C4-2B (cell line): Measurements from ENCODE around the gene CYFIP1.

Experiments used
- H3K27ac ChIP-seq: fragments of 450-650 bp; 2 replicates; pipeline ENCODE4 v1.5.1; 2017
- ZFX ChIP-seq: fragments of 450-650 bp; IDR thresholded peaks from 2 replicates; pipeline ENCODE4 v1.6.1; 2017
- TF ChIP-seq, protein P1 (sequence below): fragments of 450-650 bp; conservative IDR thresholded peaks from 2 replicates; pipeline ENCODE4 v1.5.1; 2017; ENCODE audit warnings: mild to moderate bottlenecking

The CYFIP1 gene

DNA sequence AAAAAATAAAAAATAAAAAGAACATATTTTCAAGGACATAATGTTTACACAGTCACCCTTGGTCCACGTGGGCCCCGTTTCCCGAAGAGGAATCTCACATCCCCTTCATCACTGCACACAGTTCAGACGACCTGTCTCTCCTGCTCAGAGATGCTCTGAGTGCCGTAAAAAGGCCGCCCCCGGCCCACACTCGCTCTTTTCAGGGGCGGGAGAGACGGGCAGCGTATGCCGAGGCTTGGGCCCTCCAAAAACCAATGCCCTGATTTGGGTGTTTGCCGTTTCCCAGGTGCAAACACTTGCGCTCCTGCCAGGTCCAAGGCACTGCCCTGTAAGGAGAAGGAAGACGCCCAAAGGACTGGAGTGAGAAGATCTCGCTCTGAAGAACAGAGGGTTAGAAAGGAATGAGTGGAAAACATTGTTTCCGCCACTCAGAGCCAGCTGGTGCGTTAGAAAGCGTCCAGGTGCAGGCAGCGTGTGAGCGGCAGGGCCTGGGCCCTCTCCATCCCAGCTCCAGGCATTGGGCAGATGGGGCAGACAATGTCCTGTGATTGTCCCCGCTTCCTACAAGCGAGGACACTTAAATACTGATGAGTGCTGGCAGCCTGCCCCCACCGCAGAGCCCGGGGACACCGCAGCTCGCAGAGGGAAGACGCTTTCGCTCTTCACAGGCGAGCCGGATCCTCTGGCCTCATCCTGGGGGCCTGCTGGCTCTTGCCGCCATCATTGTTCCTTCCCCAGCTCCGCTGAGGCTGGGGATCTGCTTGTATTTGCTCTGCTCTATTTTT lies 88.5 kb downstream of the CYFIP1 start:
- no peak for TF ChIP-seq ZFX
- TF ChIP-seq, protein P1, sequence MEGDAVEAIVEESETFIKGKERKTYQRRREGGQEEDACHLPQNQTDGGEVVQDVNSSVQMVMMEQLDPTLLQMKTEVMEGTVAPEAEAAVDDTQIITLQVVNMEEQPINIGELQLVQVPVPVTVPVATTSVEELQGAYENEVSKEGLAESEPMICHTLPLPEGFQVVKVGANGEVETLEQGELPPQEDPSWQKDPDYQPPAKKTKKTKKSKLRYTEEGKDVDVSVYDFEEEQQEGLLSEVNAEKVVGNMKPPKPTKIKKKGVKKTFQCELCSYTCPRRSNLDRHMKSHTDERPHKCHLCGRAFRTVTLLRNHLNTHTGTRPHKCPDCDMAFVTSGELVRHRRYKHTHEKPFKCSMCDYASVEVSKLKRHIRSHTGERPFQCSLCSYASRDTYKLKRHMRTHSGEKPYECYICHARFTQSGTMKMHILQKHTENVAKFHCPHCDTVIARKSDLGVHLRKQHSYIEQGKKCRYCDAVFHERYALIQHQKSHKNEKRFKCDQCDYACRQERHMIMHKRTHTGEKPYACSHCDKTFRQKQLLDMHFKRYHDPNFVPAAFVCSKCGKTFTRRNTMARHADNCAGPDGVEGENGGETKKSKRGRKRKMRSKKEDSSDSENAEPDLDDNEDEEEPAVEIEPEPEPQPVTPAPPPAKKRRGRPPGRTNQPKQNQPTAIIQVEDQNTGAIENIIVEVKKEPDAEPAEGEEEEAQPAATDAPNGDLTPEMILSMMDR: no peak

DNA sequence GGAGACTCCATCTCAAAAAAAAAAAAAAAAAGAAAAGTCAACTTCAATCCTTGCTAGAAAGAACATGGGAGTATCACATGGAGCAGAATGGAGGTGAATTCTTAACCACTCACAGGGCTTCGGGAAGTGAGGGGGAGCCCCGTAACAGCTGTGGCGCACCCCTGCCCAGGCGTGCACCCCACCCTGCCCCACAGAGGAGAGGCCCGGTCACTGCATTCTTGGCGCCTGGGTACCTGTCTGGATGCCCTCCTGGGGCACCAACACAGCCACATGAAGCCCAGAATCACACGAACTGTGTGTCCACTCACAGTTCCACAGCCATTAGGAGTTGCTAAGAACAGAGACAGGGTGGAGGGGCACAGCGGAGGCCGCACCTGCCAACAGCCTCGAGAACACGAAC lies 89.9 kb downstream of the CYFIP1 start:
- H3K27ac ChIP-seq: no peak overlapping the region
- TF ChIP-seq, protein P1: no peak
- TF ChIP-seq ZFX: no peak

More for the DNA sequence above, 88.5 kb downstream of the CYFIP1 start:
- H3K27ac ChIP-seq: no peak overlapping the region

DNA sequence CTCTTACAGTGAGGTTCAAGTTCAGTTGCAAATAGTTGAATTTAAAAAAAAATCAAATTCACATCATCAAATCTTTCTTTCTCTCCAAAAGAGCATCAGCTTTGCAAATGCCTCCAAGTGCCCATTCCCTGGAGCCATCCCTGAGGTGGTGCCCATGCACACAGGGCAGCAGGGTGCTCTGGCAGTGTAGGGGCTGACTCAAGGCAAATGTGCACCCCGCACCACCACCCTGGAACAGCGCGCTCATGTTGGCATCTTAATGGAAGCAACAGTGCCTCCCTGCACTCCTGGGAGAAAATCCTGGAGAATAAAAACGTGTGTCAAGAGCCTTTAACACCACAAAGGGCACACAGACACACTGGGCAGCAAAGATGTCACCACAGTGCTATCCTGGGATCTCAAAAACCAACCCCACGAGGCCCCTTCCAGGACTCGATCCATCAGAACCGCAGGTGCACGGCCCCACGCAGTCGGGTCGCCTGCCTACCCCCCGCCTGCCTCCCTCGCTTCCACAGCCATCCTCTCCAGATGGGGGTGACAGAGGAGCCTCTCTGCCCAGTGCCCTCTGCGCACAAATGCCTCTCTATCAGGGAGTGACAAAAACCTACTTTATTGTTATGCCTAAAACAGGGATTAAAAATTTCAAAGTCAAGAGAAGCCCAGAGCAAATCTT lies 90.9 kb downstream of the CYFIP1 start:
- H3K27ac ChIP-seq: no peak overlapping the region
- TF ChIP-seq, protein P1: no peak
- no peak for TF ChIP-seq ZFX

DNA sequence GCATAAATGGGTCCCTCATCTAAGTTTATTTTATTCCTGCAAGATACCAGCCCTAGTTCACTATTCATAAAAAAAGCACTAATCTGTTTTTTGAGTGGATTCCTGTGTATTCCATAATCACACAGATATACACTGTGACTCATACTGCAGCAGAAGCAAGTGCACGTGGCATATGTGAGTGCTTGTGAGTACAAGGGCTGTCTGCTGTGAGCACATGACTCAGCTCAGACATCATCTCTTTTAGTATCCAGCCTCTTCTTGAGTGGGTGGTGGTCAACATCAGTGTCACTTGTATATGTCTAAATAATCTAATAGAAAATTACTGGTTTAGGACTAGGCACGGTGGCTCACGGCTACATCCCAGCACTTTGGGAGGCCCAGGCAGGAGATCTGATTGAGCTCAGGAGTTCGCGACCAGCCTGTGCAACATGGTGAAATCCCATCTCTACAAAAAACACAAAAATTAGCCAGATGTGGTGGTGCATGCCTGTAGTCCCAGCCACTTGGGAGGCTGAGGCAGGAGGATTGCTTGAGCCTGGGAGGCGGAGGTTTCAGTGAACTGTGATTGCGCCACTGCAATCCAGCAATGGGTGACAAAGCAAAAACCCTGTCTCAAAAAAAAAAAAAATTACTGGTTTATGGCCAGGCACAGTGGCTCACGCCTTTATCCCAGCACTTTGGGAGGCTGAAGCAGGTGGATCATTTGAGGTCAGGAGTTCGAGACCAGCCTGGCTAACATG lies 91.9 kb downstream of the CYFIP1 start:
- TF ChIP-seq ZFX: no peak
- TF ChIP-seq, protein P1: no peak
- H3K27ac ChIP-seq: no peak overlapping the region

DNA sequence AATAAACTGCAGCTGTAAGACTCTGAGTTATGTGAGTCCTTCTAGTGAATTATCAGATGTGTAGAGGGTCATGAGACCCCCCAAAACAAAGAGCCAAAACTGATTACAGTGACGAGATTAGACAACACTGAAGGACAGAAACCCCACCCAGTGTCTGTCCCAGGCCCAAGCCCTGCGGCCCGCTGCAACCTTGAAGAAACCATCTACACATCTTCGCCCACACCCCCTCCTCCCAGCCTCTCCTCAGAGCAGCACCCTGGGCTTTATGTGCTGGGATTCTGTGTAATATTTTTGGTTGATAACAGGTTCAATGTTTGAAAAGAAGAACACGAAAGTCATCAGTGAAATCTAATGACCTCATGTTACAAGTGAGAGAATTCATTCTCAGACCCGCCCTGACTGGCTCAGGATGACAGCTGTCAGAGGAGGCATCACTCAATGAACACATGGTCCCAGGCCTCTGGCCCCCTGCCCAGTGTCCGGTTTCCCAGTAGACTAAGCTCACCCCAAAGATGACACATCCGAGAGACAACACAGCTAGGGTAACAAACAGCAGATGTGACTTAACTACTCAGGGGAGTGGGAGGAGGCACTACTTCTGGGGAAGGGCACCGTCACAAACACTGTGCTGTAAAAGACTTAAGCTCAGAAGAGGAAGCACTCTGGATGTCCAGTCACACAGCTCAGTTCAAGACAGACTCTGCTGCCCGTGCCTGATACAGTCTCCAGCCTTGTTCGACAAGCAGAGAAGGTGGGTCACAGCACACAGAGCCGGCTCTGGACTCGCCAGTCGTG lies 92.8 kb downstream of the CYFIP1 start:
- TF ChIP-seq, protein P1: no peak
- no peak for TF ChIP-seq ZFX
- H3K27ac ChIP-seq: no peak overlapping the region

DNA sequence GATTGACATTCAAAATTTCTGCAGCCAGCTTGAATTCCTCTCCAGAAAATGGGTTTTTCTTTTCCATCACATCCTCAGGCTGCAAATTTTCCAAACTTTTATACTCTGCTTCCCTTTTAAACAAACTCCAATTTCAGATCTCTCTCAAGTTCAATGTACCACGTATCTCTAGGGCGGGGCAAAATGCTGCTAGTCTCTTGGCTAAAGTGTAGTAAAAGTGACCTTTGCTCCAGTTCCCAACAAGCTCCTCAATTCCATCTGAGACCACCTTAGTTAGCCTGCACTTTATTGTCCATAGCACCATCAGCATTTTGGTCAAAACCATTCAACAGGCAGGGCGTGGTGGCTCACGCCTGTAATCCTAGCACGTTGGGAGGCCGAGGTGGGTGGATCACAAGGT lies 95.0 kb downstream of the CYFIP1 start:
- H3K27ac ChIP-seq: no peak overlapping the region
- TF ChIP-seq, protein P1: no peak
- no peak for TF ChIP-seq ZFX
